ENCODE data around the gene NRSN1. TPM values are rescaled to one million over a fixed set of nuclear protein-coding genes. Genes with fewer than 3 reads are reported as not detected.

NRSN1 gene
- total RNA-seq, 1 experiment from 2014 or later = not detected

DNA sequence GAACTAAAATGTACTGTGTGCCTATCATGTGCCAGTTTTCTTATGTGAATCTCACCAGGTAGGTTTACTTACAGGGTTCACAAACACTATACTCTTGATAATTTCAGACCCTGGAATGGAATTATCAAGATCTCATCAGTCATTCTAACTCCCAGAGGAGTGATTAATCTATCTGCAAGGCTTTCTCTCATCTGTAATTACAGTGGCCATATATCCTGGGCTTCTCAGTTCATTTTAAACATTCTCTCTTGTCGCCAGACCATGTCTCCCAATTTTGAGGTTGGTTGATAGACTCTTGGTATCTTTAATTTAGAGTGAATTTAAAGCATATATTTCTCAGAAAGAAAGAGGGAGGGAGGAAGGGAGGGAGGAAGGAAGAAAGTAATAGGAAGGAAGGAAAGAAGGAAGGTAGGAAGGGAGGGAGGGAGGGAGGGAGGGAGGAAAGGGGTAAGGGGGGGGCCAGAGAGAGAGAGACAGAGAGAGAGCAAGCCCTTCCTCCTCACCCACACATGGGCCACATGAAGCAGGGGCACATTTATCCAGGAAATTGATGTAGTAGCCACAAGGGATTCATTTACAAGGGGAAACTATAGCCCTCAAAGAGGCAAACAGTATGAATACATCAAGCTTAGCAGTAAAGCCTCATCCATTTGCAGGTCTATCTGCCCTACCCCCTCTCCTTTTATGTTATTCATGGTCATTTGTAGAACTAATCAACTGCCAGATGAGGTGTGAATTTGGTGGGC lies 25.8 kb upstream of the NRSN1 start:
- Mint-ChIP-seq H3K4me3 (ENCODE audit: unreplicated experiment) (no peak overlapping the region), H3K27ac (ENCODE audit: low read depth, unreplicated experiment) (no peak overlapping the region), H3K9me3 (ENCODE audit: unreplicated experiment) (no peaks in the 10 kb centered on the region), H3K4me1 (ENCODE audit: insufficient read depth, unreplicated experiment) (no peaks in the 10 kb centered on the region), H3K36me3 (ENCODE audit: insufficient read depth, unreplicated experiment) (no peaks in the 10 kb centered on the region), H3K27me3 (ENCODE audit: insufficient read depth, unreplicated experiment) (peaks cover 42% of the 10 kb centered on the region)
- intact Hi-C loops (cut with micrococcal nuclease) = no loop called here
- POLR2A ChIA-PET = no interaction called here
- TF ChIP-seq, protein P1, sequence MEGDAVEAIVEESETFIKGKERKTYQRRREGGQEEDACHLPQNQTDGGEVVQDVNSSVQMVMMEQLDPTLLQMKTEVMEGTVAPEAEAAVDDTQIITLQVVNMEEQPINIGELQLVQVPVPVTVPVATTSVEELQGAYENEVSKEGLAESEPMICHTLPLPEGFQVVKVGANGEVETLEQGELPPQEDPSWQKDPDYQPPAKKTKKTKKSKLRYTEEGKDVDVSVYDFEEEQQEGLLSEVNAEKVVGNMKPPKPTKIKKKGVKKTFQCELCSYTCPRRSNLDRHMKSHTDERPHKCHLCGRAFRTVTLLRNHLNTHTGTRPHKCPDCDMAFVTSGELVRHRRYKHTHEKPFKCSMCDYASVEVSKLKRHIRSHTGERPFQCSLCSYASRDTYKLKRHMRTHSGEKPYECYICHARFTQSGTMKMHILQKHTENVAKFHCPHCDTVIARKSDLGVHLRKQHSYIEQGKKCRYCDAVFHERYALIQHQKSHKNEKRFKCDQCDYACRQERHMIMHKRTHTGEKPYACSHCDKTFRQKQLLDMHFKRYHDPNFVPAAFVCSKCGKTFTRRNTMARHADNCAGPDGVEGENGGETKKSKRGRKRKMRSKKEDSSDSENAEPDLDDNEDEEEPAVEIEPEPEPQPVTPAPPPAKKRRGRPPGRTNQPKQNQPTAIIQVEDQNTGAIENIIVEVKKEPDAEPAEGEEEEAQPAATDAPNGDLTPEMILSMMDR (IDR thresholded peaks at IDR 0.05; ENCODE audit: unreplicated experiment) = no peak
- no peak for DNase-seq (ENCODE audit: unreplicated experiment)
- no TSS peak for BruUV-seq (replicated peaks)
- CTCF ChIA-PET = no interaction called here

DNA sequence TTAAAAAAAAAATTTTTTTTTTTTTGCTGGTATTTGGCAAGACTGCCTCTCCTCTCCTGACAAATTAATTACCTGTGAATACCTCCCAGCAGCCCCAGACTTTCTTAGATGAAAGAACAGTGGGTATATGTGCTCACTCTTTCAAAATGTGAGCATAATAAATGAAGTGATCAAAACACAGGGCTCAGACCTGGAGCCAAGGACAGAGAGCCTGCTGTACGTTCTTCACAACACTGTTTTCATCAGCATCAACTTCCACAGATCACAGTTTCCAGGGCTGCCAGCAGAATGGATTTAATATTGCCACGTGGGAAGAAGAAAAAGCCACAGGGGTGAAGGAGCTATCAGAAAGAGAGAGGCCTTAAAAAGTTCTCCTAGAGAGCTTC lies 25.3 kb upstream of the NRSN1 start:
- no peak for DNase-seq (ENCODE audit: unreplicated experiment)
- Mint-ChIP-seq H3K36me3 (ENCODE audit: insufficient read depth, unreplicated experiment) (no peaks in the 10 kb centered on the region), H3K27me3 (ENCODE audit: insufficient read depth, unreplicated experiment) (peaks cover 42% of the 10 kb centered on the region), H3K9me3 (ENCODE audit: unreplicated experiment) (no peaks in the 10 kb centered on the region), H3K4me3 (ENCODE audit: unreplicated experiment) (no peak overlapping the region), H3K4me1 (ENCODE audit: insufficient read depth, unreplicated experiment) (no peaks in the 10 kb centered on the region), H3K27ac (ENCODE audit: low read depth, unreplicated experiment) (no peak overlapping the region)
- ChIA-PET CTCF (no interaction called here), POLR2A (no interaction called here)
- TF ChIP-seq, protein P1 (IDR thresholded peaks at IDR 0.05; ENCODE audit: unreplicated experiment) = no peak
- BruUV-seq (replicated peaks) = no TSS peak
- intact Hi-C loops (cut with micrococcal nuclease) = no loop called here

DNA sequence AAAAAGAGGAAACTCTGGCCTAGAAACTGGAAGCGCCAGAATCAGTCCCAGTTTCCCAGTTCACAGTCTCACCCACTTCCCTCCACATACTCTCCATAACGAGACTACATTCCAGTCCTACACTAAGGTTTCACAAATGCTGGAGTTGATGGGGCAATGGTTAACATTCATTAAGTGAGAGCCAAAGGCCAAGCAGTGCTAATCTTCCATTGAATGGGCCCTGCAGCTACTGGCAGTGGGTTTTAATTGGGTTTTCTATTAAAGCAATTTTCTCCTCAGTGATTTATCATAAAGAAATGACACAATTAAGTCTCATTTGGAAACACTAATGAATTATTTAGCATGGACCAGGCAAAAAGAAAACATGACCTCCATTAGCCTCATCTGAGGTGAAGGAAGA lies 20.8 kb upstream of the NRSN1 start:
- intact Hi-C loops (cut with micrococcal nuclease) = no loop called here
- no peaks in the 10 kb centered on the region for H3K4me1 Mint-ChIP-seq (ENCODE audit: insufficient read depth, unreplicated experiment)
- no TSS peak for BruUV-seq (replicated peaks)
- TF ChIP-seq, protein P1 (IDR thresholded peaks at IDR 0.05; ENCODE audit: unreplicated experiment) = no peak
- no peak overlapping the region for H3K27ac Mint-ChIP-seq (ENCODE audit: low read depth, unreplicated experiment)
- no peaks in the 10 kb centered on the region for H3K9me3 Mint-ChIP-seq (ENCODE audit: unreplicated experiment)
- H3K27me3 Mint-ChIP-seq (ENCODE audit: insufficient read depth, unreplicated experiment) = peaks cover 16% of the 10 kb centered on the region
- DNase-seq (ENCODE audit: unreplicated experiment) = no peak
- H3K4me3 Mint-ChIP-seq (ENCODE audit: unreplicated experiment) = no peak overlapping the region
- ChIA-PET POLR2A (interaction anchor here (0.5 kb wide), 1 partner anchor 18 kb away, joined by 3 read pairs; no protein-coding TSS in a partner anchor), CTCF (interaction anchor here (0.6 to 0.7 kb wide), 3 partner anchors 11 to 1063 kb away, joined by 3 to 7 read pairs (median 4); no protein-coding TSS in a partner anchor)
- H3K36me3 Mint-ChIP-seq (ENCODE audit: insufficient read depth, unreplicated experiment) = no peaks in the 10 kb centered on the region

DNA sequence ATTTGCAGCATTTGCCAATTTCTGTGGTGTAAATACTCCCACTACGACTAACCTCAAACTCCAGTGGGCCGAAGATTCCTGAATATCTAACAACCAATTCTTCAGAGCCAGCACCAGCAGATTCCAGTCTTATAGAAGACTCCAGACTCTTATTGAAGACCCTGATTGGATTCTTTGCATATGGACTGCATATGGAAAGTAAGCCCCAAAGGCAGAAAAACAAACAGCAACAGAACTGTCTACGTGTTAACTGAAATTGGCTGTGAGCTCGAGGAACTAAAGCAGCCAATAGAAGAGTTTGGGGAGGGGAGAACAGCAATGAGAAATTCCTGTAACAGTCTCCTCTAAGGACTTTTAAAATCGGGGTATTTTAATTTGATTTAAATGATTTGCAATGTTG lies 19.7 kb upstream of the NRSN1 start:
- Mint-ChIP-seq H3K4me1 (ENCODE audit: insufficient read depth, unreplicated experiment) (no peaks in the 10 kb centered on the region), H3K27me3 (ENCODE audit: insufficient read depth, unreplicated experiment) (peaks cover 12% of the 10 kb centered on the region), H3K4me3 (ENCODE audit: unreplicated experiment) (no peak overlapping the region), H3K36me3 (ENCODE audit: insufficient read depth, unreplicated experiment) (no peaks in the 10 kb centered on the region), H3K27ac (ENCODE audit: low read depth, unreplicated experiment) (no peak overlapping the region), H3K9me3 (ENCODE audit: unreplicated experiment) (no peaks in the 10 kb centered on the region)
- DNase-seq (ENCODE audit: unreplicated experiment) = no peak
- BruUV-seq (replicated peaks) = no TSS peak
- TF ChIP-seq, protein P1 (IDR thresholded peaks at IDR 0.05; ENCODE audit: unreplicated experiment) = no peak
- CTCF ChIA-PET = no interaction called here
- intact Hi-C loops (cut with micrococcal nuclease) = no loop called here
- POLR2A ChIA-PET = interaction anchor here (0.6 kb wide), 1 partner anchor 348 kb away, joined by 3 read pairs; no protein-coding TSS in a partner anchor

All from MCF 10A (cell line).